ENCODE data around the gene AGPS.

DNA sequence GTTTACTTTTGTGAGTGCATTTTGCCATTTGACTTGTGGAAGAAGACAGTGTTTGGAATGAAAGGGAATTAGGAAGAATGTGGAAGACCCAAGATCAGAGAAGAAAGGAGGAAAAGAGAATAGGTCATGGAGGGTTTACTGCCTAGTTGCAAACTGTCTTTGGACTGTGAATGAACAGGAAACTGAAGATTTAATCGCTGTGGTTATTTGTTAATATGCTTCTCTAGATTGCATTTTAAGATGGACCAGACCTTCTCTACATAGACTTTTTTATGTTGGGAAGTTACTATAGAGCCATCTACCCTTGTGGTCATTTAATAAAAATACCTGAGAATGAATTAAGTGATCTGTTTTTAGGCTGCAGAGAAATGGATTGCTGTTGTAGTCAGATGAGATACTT, 6.2 kb downstream of the AGPS start:
- no peak for TF ChIP-seq POLR2AphosphoS5 (IDR thresholded peaks at IDR 0.05; ENCODE audit: low read depth, low read length)
- TF ChIP-seq TAF1 (IDR thresholded peaks at IDR 0.05; ENCODE audit: borderline replicate concordance, insufficient read depth, low read length) = no peak
- TF ChIP-seq, protein P1, sequence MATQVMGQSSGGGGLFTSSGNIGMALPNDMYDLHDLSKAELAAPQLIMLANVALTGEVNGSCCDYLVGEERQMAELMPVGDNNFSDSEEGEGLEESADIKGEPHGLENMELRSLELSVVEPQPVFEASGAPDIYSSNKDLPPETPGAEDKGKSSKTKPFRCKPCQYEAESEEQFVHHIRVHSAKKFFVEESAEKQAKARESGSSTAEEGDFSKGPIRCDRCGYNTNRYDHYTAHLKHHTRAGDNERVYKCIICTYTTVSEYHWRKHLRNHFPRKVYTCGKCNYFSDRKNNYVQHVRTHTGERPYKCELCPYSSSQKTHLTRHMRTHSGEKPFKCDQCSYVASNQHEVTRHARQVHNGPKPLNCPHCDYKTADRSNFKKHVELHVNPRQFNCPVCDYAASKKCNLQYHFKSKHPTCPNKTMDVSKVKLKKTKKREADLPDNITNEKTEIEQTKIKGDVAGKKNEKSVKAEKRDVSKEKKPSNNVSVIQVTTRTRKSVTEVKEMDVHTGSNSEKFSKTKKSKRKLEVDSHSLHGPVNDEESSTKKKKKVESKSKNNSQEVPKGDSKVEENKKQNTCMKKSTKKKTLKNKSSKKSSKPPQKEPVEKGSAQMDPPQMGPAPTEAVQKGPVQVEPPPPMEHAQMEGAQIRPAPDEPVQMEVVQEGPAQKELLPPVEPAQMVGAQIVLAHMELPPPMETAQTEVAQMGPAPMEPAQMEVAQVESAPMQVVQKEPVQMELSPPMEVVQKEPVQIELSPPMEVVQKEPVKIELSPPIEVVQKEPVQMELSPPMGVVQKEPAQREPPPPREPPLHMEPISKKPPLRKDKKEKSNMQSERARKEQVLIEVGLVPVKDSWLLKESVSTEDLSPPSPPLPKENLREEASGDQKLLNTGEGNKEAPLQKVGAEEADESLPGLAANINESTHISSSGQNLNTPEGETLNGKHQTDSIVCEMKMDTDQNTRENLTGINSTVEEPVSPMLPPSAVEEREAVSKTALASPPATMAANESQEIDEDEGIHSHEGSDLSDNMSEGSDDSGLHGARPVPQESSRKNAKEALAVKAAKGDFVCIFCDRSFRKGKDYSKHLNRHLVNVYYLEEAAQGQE (IDR thresholded peaks at IDR 0.05; ENCODE audit: insufficient read depth in 1 of 2, low read depth in 2 of 2, low read length in 2 of 2) = no peak
- TF ChIP-seq SIN3A (IDR thresholded peaks at IDR 0.05; ENCODE audit: borderline replicate concordance, insufficient read depth, low read length) = no peak
- TF ChIP-seq FOXP2 (optimal IDR thresholded peaks at IDR 0.05; ENCODE audit: borderline replicate concordance, extremely low read depth, extremely low read length, insufficient read depth) = no peak
